K562 (cell line): ENCODE data around the gene NUDT22. TPM values are rescaled to one million over a fixed set of nuclear protein-coding genes. Genes with fewer than 3 reads are reported as not detected.

Source experiments
- ATF7 ChIP-seq: fragments of 450-650 bp; IDR thresholded peaks from 2 replicates; pipeline ENCODE4 v1.7.1; 2014; ENCODE audit warnings: mild to moderate bottlenecking, moderate library complexity
- HDAC2 ChIP-seq: fragments of 450-650 bp; IDR thresholded peaks from 2 replicates; pipeline ENCODE4 v1.6.1; 2016; ENCODE audit warnings: mild to moderate bottlenecking
- IRF1 ChIP-seq: sonication (generic); formaldehyde crosslinking; IDR thresholded peaks from 2 replicates; pipeline ENCODE4 v1.8.0; 2022; ENCODE audit warnings: missing genetic modification reagents, mild to moderate bottlenecking, borderline replicate concordance
- KLF1 ChIP-seq: fragments of 450-650 bp; IDR thresholded peaks from 2 replicates; pipeline ENCODE4 v1.6.1; 2016; ENCODE audit warnings: missing genetic modification characterization, missing compliant biosample characterization
- MYC ChIP-seq, 2 experiments: fragments of 250-450 bp in 1 of 2; sonication (Bioruptor Pico) in 1 of 2; IDR thresholded peaks; 2 replicates each; pipeline versions ENCODE4 v1.5.1 to v1.6.1; 2012 to 2021; ENCODE audit warnings: low read depth in 2 of 2, borderline replicate concordance in 1 of 2, improper control_type of control experiment in 1 of 2, low read length in 1 of 2, mild to moderate bottlenecking in 1 of 2, moderate library complexity in 1 of 2
- NFIX ChIP-seq: fragments of 250-450 bp; sonication (Bioruptor Pico); IDR thresholded peaks from 2 replicates; pipeline ENCODE4 v1.4.0; 2020; ENCODE audit warnings: low read depth, mild to moderate bottlenecking, moderate library complexity
- POLR2G ChIP-seq: fragments of 200-400 bp; formaldehyde crosslinking; IDR thresholded peaks from 2 replicates; pipeline ENCODE4 v1.6.1; 2017; ENCODE audit warnings: low read depth, mild to moderate bottlenecking, antibody characterized with exemption, low read length, moderate library complexity
- POLR3A ChIP-seq: IDR thresholded peaks from 2 replicates; pipeline ENCODE4 v1.6.1; 2011; ENCODE audit warnings: borderline replicate concordance, mild to moderate bottlenecking, moderate library complexity; ENCODE audit not compliant: insufficient read length, insufficient read depth; ENCODE audit errors: extremely low read depth
- RBM39 ChIP-seq: fragments of 200-400 bp; formaldehyde crosslinking; optimal IDR thresholded peaks from 2 replicates; pipeline ENCODE3; 2018; ENCODE audit warnings: low read depth, low read length
- RHOXF2B ChIP-seq: fragments of 250-450 bp; sonication (Bioruptor Pico); conservative IDR thresholded peaks from 2 replicates; pipeline ENCODE4 v1.5.1; 2021
- SAFB ChIP-seq: fragments of 200-400 bp; formaldehyde crosslinking; IDR thresholded peaks from 2 replicates; pipeline ENCODE4 v1.6.1; 2017; ENCODE audit warnings: low read depth, low read length, borderline replicate concordance
- SMAD3 ChIP-seq: fragments of 450-650 bp; formaldehyde crosslinking; conservative IDR thresholded peaks from 2 replicates; pipeline ENCODE4 v1.4.0; 2020; ENCODE audit warnings: mild to moderate bottlenecking
- SP1 ChIP-seq: sonication (generic); formaldehyde crosslinking; IDR thresholded peaks from 2 replicates; pipeline ENCODE4 v1.8.1; 2022; ENCODE audit warnings: mild to moderate bottlenecking, missing genetic modification reagents
- ZBTB8A ChIP-seq: fragments of 450-650 bp; IDR thresholded peaks from 2 replicates; pipeline ENCODE4 v1.6.1; 2018; ENCODE audit warnings: mild to moderate bottlenecking, moderate library complexity; ENCODE audit not compliant: partially characterized antibody
- ZFP36 ChIP-seq: fragments of 150-350 bp; IDR thresholded peaks from 2 replicates; pipeline ENCODE4 v1.6.1; 2018; ENCODE audit warnings: low read length, low read depth; ENCODE audit not compliant: partially characterized antibody
- ZFX ChIP-seq: sonication (generic); formaldehyde crosslinking; IDR thresholded peaks from 2 replicates; pipeline ENCODE4 v1.8.0; 2022; ENCODE audit warnings: mild to moderate bottlenecking, missing genetic modification reagents, moderate library complexity
- polyA plus RNA-seq, 8 experiments: library from polyadenylated mRNA; depleted of rRNA in 4 of 8; stranded (reverse) in 5 of 8; unstranded in 3 of 8; fragments of >200 nt; fragmentation: Nextera tagmentation in 2 of 8; fragmentation: Illumina TruSeq in 1 of 8; extraction: Ambion mirVana in 2 of 8; extraction: Trizol in 1 of 8; gene quantifications; 2 replicates each; pipeline versions ENCODE4 v1.2.1 to v1.2.3, GENCODE V29; 2011 to 2014; ENCODE audit warnings: inconsistent platforms in 1 of 8, missing spikeins in 1 of 8
- total RNA-seq, 7 experiments: library from RNA; depleted of rRNA in 6 of 7; stranded (reverse); fragments of >200 nt in 6 of 7; fragmentation: Illumina TruSeq in 2 of 7; extraction: Trizol in 2 of 7; gene quantifications; 2 replicates each; pipeline versions ENCODE4 v1.2.1 to v1.2.3, GENCODE V29; 2011 to 2021; ENCODE audit warnings: low replicate concordance in 1 of 7
- TF ChIP-seq, protein P1 (sequence below): fragments of 250-450 bp; sonication (Bioruptor Pico); IDR thresholded peaks from 2 replicates; pipeline ENCODE4 v1.8.0; 2022; ENCODE audit warnings: moderate library complexity, mild to moderate bottlenecking, inconsistent platforms
- TF ChIP-seq, protein P2 (sequence below): fragments of 200-800 bp; sonication (Bioruptor generic); IDR thresholded peaks from 2 replicates; pipeline ENCODE4 v1.6.1; 2017; ENCODE audit warnings: missing genetic modification characterization, missing compliant biosample characterization
- TF ChIP-seq, protein P3 (sequence below), 2 experiments: IDR thresholded peaks; 2 replicates each; pipeline ENCODE4 v1.6.1; 2011; ENCODE audit warnings: borderline replicate concordance in 1 of 2, control low read depth in 1 of 2, low read depth in 1 of 2, low read length in 1 of 2, mild to moderate bottlenecking in 1 of 2, mixed read lengths in 1 of 2, moderate library complexity in 1 of 2; ENCODE audit not compliant: insufficient read depth in 1 of 2, insufficient read length in 1 of 2, poor library complexity in 1 of 2, severe bottlenecking in 1 of 2; ENCODE audit errors: extremely low read depth in 1 of 2

NUDT22 gene
- total and polyA plus RNA-seq, 9 of the 15 experiments (the other 6 are each of a cell fraction or from before 2014, with no cell fraction given) = 6.3 to 92.6 (median 37.4) TPM

GRCh38 chr11:64226507-64227051 lies 505 bp downstream of the NUDT22 start (continued):
- TF ChIP-seq IRF1 (CRISPR knock-in tag) (no peak), SP1 (CRISPR knock-in tag) (no peak), ZFX (CRISPR knock-in tag) (peak; percentile 46), KLF1 (tag) (no peak), MYC (IDR thresholded peaks at IDR 0.05; ENCODE audit: low read depth, low read length) (no peak), MYC (CRISPR knock-in tag; IDR thresholded peaks at IDR 0.05; ENCODE audit: borderline replicate concordance, low read depth) (0 out of 2 replicates have a peak, but pooled peaks have one; percentile 35), ZBTB8A (no peak), RHOXF2B (CRISPR knock-in tag) (no peak), POLR2G (peak; percentile 60; the same call in 1 of the 2 replicates), ZFP36 (no peak), SMAD3 (CRISPR knock-in tag) (no peak), ATF7 (no peak), POLR3A (no peak), NFIX (CRISPR knock-in tag) (no peak), RBM39 (no peak), HDAC2 (no peak), SAFB (no peak)
- TF ChIP-seq, protein P1, sequence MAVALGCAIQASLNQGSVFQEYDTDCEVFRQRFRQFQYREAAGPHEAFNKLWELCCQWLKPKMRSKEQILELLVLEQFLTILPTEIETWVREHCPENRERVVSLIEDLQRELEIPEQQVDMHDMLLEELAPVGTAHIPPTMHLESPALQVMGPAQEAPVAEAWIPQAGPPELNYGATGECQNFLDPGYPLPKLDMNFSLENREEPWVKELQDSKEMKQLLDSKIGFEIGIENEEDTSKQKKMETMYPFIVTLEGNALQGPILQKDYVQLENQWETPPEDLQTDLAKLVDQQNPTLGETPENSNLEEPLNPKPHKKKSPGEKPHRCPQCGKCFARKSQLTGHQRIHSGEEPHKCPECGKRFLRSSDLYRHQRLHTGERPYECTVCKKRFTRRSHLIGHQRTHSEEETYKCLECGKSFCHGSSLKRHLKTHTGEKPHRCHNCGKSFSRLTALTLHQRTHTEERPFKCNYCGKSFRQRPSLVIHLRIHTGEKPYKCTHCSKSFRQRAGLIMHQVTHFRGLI (CRISPR knock-in tag) = 0 out of 2 replicates have a peak, but pooled peaks have one; percentile 9
- TF ChIP-seq, protein P2, sequence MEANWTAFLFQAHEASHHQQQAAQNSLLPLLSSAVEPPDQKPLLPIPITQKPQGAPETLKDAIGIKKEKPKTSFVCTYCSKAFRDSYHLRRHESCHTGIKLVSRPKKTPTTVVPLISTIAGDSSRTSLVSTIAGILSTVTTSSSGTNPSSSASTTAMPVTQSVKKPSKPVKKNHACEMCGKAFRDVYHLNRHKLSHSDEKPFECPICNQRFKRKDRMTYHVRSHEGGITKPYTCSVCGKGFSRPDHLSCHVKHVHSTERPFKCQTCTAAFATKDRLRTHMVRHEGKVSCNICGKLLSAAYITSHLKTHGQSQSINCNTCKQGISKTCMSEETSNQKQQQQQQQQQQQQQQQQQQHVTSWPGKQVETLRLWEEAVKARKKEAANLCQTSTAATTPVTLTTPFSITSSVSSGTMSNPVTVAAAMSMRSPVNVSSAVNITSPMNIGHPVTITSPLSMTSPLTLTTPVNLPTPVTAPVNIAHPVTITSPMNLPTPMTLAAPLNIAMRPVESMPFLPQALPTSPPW (CRISPR knock-in tag) = 0 out of 2 replicates have a peak, but pooled peaks have one; percentile 4
- TF ChIP-seq, protein P3, sequence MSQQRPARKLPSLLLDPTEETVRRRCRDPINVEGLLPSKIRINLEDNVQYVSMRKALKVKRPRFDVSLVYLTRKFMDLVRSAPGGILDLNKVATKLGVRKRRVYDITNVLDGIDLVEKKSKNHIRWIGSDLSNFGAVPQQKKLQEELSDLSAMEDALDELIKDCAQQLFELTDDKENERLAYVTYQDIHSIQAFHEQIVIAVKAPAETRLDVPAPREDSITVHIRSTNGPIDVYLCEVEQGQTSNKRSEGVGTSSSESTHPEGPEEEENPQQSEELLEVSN (IDR thresholded peaks at IDR 0.05; ENCODE audit: borderline replicate concordance in 1 of 2, extremely low read depth in 1 of 2, insufficient read depth in 1 of 2, insufficient read length in 1 of 2, low read depth in 1 of 2, low read length in 1 of 2, poor library complexity in 1 of 2, severe bottlenecking in 1 of 2) = peak in 1 of 2 experiments; percentile 46
